Measurements from ENCODE around the gene PLXNB3.

GRCh38 chrX:153736071-153736820 is 27.8 kb upstream of the PLXNB3 start:
- TF ChIP-seq CTCF (IDR thresholded peaks at IDR 0.05) (no peak), EZH2 (IDR thresholded peaks at IDR 0.05; ENCODE audit: borderline replicate concordance, insufficient read depth, low read depth, low read length, poor library complexity, severe bottlenecking) (no peak)

Measured in B cell (primary cell).